NOMO-1 treated with dmso at 0.1 percent for 144 hours (cell line): ENCODE results near the gene ZFAND3.
A peak's percentile ranks its signal among the peaks of the same experiment; 100 is the strongest.

Experiments
- DNase-seq: peaks from one replicate; lab custom pipeline; 2025; ENCODE audit not compliant: unreplicated experiment; lab: John Stamatoyannopoulos, UW

ZFAND3 gene

GRCh38 chr6:38080360-38080759 is 260.8 kb downstream of the ZFAND3 start:
- DNase-seq: no peak

- DNase-seq: peak; percentile 54
These were observed 261.4 kb downstream of the ZFAND3 start for GRCh38 chr6:38080889-38081288.

- no peak for DNase-seq
These were observed 265.5 kb downstream of the ZFAND3 start for GRCh38 chr6:38085031-38085430.

- DNase-seq: no peak
These were observed 266.8 kb downstream of the ZFAND3 start for GRCh38 chr6:38086346-38086745.

- DNase-seq: no peak
These were observed 268.5 kb downstream of the ZFAND3 start for GRCh38 chr6:38088010-38088409.

- DNase-seq: no peak
These were observed 269.3 kb downstream of the ZFAND3 start for GRCh38 chr6:38088829-38089228.

- no peak for DNase-seq
These were observed 272.1 kb downstream of the ZFAND3 start for GRCh38 chr6:38091613-38092012.

- no peak for DNase-seq
These were observed 272.9 kb downstream of the ZFAND3 start for GRCh38 chr6:38092465-38092864.

GRCh38 chr6:38092964-38093363 is 273.4 kb downstream of the ZFAND3 start:
- DNase-seq: no peak

- DNase-seq: no peak
These were observed 275.5 kb downstream of the ZFAND3 start for GRCh38 chr6:38095054-38095453.

- DNase-seq: no peak
These were observed 279.7 kb downstream of the ZFAND3 start for GRCh38 chr6:38099221-38099620.

- DNase-seq: no peak
These were observed 280.9 kb downstream of the ZFAND3 start for GRCh38 chr6:38100380-38100779.

GRCh38 chr6:38103921-38104320 is 284.4 kb downstream of the ZFAND3 start:
- DNase-seq: no peak

GRCh38 chr6:38105066-38105465 is 285.5 kb downstream of the ZFAND3 start:
- no peak for DNase-seq

- DNase-seq: no peak
These were observed 287.5 kb downstream of the ZFAND3 start for GRCh38 chr6:38107073-38107472.

- DNase-seq: no peak
These were observed 291.0 kb downstream of the ZFAND3 start for GRCh38 chr6:38110481-38110971.

- no peak for DNase-seq
These were observed 292.7 kb downstream of the ZFAND3 start for GRCh38 chr6:38112181-38112580.

GRCh38 chr6:38113825-38114576 is 294.5 kb downstream of the ZFAND3 start:
- no peak for DNase-seq

GRCh38 chr6:38114976-38115625 is 295.6 kb downstream of the ZFAND3 start:
- no peak for DNase-seq

GRCh38 chr6:38115626-38116008 is 296.1 kb downstream of the ZFAND3 start:
- no peak for DNase-seq

- no peak for DNase-seq
These were observed 296.7 kb downstream of the ZFAND3 start for GRCh38 chr6:38116248-38116647.

GRCh38 chr6:38117281-38117680 is 297.8 kb downstream of the ZFAND3 start:
- DNase-seq: no peak
